ENCODE measurements around the gene TMEM258. TPM values are rescaled to one million over a fixed set of nuclear protein-coding genes. Genes with fewer than 3 reads are reported as not detected.

Gene TMEM258
- total RNA-seq, 1 donor from 2014 or later: 96.6 TPM

DNA sequence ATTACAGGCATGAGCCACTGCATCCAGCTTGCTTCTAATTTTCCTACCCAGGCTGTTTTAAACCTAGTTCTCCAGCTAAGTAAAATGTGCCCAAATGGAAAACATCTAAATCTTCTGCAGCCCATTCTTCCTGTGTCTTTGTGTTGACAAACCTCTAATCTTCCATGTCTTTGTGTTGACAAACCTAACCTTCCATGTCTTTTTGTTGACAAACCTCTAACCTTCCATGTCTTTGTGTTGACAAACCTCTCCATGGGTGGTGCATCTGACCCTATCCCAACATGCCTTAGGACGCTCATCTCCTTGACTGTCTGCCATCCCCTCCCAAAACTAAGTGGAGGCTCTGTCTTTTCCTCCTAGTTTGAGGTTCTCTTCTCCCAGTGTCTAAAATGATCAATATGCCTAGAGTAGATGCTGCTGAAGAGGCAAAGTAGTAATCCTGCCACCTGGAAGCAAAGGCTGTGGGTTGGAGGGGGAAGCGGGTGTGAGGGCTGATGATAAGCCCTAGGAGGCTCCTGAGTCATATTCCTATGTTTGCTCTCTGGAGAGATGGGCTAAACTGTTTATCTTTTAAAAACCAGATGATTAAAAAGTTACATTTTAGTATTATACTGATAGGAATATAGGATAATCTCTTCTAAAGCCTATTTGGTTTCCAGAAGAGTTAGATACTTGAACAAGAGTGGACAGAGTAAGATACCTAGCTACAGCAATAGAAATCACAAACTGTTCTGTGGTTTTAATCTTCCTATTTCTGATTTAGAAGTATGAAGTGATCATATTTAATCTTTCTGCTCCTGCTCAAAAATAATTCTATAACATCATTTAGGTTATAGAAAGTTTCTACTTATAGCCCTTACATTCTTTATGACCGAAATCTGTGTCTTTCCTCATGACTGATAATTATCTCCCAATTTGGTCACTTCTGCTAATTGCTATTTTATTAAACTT is 8.2 kb upstream of the TMEM258 start:
- intact Hi-C loops (cut with DNase I): loop anchor here (10.0 kb wide), 1 partner anchor 84 kb away; no protein-coding TSS in a partner anchor
- no peak for ATAC-seq

DNA sequence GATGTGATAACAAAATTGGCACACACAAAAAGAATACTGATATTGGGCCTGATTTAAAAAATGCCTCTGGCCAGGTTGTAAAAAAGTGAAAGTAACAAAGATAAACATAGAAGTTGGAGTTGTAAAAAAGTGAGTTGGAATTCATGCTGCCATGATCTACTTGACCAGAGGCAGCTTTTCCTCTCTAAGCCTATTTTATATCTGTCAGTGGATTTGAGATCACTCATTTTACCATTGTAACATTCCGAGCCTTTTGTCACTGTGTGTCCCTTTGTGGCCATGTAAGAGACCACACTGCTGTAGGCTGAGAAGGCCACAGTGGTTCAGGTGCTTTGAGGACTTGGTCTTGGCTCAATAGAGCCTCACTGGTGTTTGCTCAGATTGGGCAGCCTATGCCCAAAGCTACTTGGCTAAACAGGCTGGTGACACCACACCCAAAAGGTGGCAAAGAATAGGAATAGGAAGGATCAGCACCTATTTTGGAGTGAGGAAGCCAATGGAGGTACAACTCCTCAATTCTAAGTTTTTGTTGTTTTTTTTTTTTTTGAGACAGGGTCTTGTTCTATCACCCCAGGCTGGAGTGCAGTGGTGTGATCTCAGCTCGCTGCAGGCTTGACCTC is 7.4 kb upstream of the TMEM258 start:
- intact Hi-C loops (cut with DNase I): loop anchor here (10.0 kb wide), 1 partner anchor 85 kb away; no protein-coding TSS in a partner anchor
- no peak for DNase-seq (ENCODE audit: low spot score)
- no peak for ATAC-seq

More for the DNA sequence above, 8.2 kb upstream of the TMEM258 start:
- DNase-seq (ENCODE audit: low spot score): no peak

DNA sequence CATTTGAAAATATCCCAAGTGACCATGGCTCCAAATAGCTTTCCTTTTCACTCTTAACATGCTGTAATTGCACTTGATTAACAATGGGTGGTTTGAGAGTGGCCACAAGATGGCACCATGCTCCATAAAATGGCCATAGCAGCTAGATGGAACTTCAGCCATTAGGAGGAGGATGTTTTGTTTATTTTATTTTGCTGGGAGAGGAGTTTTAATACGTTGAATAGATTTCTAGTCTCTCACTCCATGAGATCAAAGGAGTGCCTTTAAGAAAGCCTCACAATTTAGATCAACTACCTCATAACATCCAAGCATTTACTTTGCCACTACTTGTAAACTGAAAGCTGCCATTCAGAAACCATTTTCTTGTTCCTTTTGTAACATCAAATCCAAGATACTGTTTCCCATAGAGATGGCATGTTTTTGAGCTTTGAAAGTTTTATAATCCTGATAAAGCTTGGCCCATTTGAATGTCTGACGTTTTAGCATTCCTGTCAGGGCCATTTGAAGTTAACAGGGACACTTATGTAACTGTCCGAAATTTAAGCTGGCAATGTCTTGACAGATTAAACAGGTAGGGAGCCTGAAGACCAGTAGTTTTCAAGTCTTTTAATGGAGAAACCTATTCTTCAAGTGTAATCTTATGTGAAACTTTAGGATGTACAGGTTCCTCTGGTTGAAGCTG is 5.0 kb upstream of the TMEM258 start:
- ATAC-seq (peak; percentile 48), DNase-seq (ENCODE audit: low spot score) (peak; percentile 89)
- intact Hi-C loops (cut with DNase I): no loop called here

GRCh38 chr11:61795876-61796526 is 3.6 kb upstream of the TMEM258 start:
- ATAC-seq: no peak
- intact Hi-C loops (cut with DNase I): no loop called here
- DNase-seq (ENCODE audit: low spot score): no peak

GRCh38 chr11:61795459-61795858 is 3.1 kb upstream of the TMEM258 start:
- DNase-seq (ENCODE audit: low spot score) (no peak), ATAC-seq (no peak)
- intact Hi-C loops (cut with DNase I): no loop called here

DNA sequence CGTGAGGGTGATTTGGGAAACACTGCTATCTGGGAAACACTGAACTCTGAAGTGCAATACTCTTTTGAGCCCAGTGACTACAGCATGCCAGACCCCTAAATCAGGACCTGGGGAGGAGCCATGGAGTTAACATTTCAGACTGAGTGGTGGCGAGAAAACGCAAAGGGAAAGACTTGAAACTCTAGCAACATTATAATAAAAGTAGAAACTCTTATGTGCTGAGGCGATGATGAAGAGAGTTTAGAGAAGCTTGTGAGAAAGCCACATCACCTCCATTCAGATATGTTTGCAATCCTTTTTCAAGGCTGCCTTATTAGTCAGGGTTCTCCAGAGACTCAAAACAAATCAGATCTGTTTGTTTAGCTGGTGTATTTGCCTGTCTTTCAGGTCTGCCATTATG is 2.2 kb upstream of the TMEM258 start:
- intact Hi-C loops (cut with DNase I): no loop called here
- no peak for DNase-seq (ENCODE audit: low spot score)
- ATAC-seq: no peak

DNA sequence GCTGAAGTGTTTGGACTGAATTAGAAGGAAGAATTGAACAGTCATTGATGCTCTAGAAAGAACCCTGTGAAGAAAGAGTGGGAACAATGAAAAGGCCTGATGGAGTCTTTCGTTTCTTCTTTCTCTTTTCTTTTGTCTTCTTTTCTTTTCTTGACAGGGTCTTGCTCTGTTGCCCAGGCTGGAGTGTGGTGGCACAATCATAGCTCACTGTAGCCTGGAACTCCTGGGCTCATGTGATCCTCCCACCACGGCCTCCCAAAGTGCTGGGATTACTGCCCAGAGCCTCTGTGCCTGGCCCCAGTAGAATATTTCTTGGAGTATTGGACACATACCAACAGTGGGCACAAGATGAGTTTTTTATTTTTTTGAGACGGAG is 1.4 kb upstream of the TMEM258 start:
- DNase-seq (ENCODE audit: low spot score) (no peak), ATAC-seq (no peak)
- intact Hi-C loops (cut with DNase I): no loop called here

DNA sequence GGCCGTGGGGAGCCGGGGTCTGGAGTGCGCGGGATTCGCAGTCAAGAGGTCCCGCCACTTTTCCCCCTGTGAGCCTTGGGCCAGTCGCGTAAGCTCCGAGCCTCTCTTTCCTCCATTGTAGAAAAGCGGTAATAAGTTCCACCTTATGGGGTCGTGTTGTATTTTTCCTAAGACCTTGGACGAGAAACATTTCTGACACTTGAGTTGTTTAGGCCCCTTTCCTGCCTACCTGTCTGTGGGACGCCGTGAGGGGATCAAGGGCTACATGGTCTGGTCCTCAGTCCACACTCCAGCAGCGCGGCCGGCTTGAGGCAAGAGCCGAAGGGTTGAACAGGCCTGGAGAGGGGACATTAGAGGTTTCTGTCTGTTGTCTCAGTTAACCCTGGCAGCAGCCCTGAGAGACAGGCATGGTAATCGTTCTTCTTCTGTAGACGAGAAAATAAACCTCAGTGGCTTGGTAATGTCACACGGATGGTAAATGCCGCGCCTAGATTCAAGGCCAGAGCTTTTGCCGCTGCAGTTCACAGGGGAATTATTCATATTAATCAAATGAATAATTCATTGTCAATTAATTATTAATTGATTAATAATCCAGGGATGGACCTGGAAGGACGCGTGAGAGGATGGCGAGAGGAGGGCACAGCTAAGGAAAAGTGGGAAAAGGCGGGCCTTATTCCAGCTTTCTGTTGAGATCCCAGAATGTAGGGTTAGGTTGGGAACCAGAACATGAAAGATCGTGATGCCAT is 857 bp upstream of the TMEM258 start:
- no peak for ATAC-seq
- no peak for DNase-seq (ENCODE audit: low spot score)
- intact Hi-C loops (cut with DNase I): no loop called here

- peak; percentile 77 for ATAC-seq
- peak; percentile 86 for DNase-seq (ENCODE audit: low spot score)
- intact Hi-C loops (cut with DNase I): no loop called here
Measured at GRCh38 chr11:61791737-61792309, 576 bp downstream of the TMEM258 start.

DNA sequence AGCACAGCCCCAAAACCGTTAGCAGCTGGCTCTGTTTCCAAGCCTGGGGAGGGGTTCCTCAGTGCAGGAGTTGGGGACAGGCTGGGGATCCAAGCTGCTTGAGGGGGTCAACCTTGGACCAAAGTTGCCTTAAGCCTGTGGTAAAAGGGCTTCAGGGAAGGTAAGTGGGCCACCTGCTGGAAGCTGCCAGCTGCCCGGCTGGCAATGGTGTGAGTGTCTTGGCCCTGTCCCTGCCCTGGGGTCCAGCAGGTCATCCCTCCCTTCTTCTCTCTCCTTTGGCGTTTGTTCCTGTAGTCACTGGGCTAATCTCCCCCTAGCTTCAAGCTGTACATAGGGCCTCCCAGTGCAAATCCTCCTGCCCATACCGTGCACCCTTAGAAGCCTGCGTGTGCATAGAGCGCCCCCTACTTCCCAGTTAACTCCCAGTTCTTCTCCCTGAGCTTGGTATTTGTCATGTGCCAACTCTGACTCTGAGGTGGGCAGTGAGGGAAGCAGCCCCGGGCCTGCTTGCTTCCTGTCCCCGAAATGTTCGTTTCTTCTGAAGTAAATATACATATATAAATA is 4.4 kb downstream of the TMEM258 start:
- intact Hi-C loops (cut with DNase I): no loop called here
- ATAC-seq: no peak
- no peak for DNase-seq (ENCODE audit: low spot score)

GRCh38 chr11:61785837-61786402 is 6.5 kb downstream of the TMEM258 start:
- ATAC-seq (no peak), DNase-seq (ENCODE audit: low spot score) (no peak)
- intact Hi-C loops (cut with DNase I): no loop called here

- no peak for ATAC-seq
- intact Hi-C loops (cut with DNase I): no loop called here
Measured at GRCh38 chr11:61784506-61784805, 7.9 kb downstream of the TMEM258 start.

GRCh38 chr11:61783717-61784505 is 8.5 kb downstream of the TMEM258 start:
- intact Hi-C loops (cut with DNase I): no loop called here
- DNase-seq (ENCODE audit: low spot score): no peak

More at GRCh38 chr11:61784506-61784805, 7.9 kb downstream of the TMEM258 start:
- DNase-seq (ENCODE audit: low spot score): no peak

GRCh38 chr11:61782841-61783240 is 9.6 kb downstream of the TMEM258 start:
- intact Hi-C loops (cut with DNase I): no loop called here
- DNase-seq (ENCODE audit: low spot score) (no peak), ATAC-seq (no peak)

More at GRCh38 chr11:61783717-61784505, 8.5 kb downstream of the TMEM258 start:
- ATAC-seq: no peak

- intact Hi-C loops (cut with DNase I): no loop called here
- ATAC-seq (no peak), DNase-seq (ENCODE audit: low spot score) (no peak)
Measured at GRCh38 chr11:61782299-61782698, 10.1 kb downstream of the TMEM258 start.

DNA sequence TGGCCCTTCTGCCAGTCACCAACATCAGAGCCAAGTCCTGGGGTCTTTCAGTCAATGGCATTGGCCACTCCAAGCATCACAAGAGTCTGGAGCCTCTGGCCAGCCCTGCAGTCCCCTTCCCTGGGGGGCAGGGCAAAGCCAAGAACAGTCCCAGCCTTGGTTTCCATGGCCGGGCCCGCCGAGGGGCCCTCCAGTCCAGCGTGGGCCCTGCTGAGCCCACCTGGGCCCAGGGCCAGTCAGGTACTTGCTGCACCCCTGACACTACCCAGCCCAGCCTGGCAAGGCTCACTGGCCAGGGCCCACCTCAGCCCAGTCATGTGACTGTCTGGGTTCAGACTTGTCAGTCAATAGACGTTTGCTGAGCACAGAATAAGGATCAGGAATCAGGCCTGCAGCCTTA is 10.8 kb downstream of the TMEM258 start:
- intact Hi-C loops (cut with DNase I): loop anchor here (1.0 kb wide), 1 partner anchor 76 kb away; no protein-coding TSS in a partner anchor
- no peak for ATAC-seq
- DNase-seq (ENCODE audit: low spot score): no peak
